Spleen (tissue), 7 donors: ENCODE data around the gene AKR1D1.

Source experiments
- POLR2A ChIP-seq, 3 donors: fragments of 450-650 bp; IDR thresholded peaks; one replicate each; pipeline ENCODE4 v1.5.1; 2017; ENCODE audit warnings: antibody characterized with exemption in 3 of 3, mild to moderate bottlenecking in 1 of 3
- POLR2AphosphoS5 ChIP-seq, 3 donors: sonication (generic); formaldehyde crosslinking; IDR thresholded peaks; one replicate each; pipeline ENCODE4 v1.5.1; 2017; ENCODE audit warnings: antibody characterized with exemption in 3 of 3
- TF ChIP-seq, protein P1 (sequence below), 11 experiments: fragments of 200-600 bp in 7 of 11; fragments of 450-650 bp in 4 of 11; sonication (generic) in 4 of 11; IDR thresholded peaks in 8 of 11; conservative IDR thresholded peaks in 3 of 11; 1 replicate in 7 of 11; 2 replicates in 4 of 11; pipeline versions ENCODE4 v1.4.0 to v1.8.0; 2016 to 2021; ENCODE audit warnings: antibody characterized with exemption in 11 of 11, inconsistent platforms in 4 of 11, mild to moderate bottlenecking in 1 of 11
- donor health status: DM: no; HTN: no; CAD: no; lungs with moderate emphysema.
- donor health status: DM: no; HTN: no; CAD: no.
- donor health status: DM: no; HTN: no; CAD: no.

- TF ChIP-seq, protein P1, sequence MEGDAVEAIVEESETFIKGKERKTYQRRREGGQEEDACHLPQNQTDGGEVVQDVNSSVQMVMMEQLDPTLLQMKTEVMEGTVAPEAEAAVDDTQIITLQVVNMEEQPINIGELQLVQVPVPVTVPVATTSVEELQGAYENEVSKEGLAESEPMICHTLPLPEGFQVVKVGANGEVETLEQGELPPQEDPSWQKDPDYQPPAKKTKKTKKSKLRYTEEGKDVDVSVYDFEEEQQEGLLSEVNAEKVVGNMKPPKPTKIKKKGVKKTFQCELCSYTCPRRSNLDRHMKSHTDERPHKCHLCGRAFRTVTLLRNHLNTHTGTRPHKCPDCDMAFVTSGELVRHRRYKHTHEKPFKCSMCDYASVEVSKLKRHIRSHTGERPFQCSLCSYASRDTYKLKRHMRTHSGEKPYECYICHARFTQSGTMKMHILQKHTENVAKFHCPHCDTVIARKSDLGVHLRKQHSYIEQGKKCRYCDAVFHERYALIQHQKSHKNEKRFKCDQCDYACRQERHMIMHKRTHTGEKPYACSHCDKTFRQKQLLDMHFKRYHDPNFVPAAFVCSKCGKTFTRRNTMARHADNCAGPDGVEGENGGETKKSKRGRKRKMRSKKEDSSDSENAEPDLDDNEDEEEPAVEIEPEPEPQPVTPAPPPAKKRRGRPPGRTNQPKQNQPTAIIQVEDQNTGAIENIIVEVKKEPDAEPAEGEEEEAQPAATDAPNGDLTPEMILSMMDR (IDR thresholded peaks at IDR 0.05 in 8 of 11, conservative IDR thresholded peaks at IDR 0.05 in 3 of 11): no peak
- TF ChIP-seq POLR2AphosphoS5 (IDR thresholded peaks at IDR 0.05) (no peak), POLR2A (IDR thresholded peaks at IDR 0.05) (no peak)
These were observed 1.6 kb downstream of the AKR1D1 start for GRCh38 chr7:138077809-138078208.
